Measurements from ENCODE around the gene GNG10. TPM values are rescaled to one million over a fixed set of nuclear protein-coding genes. Genes with fewer than 3 reads are reported as not detected.
A peak's percentile ranks its signal among the peaks of the same experiment; 100 is the strongest.

GNG10 gene
- total and polyA plus RNA-seq, 9 of the 15 experiments (the other 6 are each of a cell fraction or from before 2014, with no cell fraction given): 13.1 to 37.8 (median 28.4) TPM

GRCh38 chr9:111631214-111631971, 30.0 kb upstream of the GNG10 start, which contains the start of gene DNAJC25 (continued):
- TF ChIP-seq, protein P1, sequence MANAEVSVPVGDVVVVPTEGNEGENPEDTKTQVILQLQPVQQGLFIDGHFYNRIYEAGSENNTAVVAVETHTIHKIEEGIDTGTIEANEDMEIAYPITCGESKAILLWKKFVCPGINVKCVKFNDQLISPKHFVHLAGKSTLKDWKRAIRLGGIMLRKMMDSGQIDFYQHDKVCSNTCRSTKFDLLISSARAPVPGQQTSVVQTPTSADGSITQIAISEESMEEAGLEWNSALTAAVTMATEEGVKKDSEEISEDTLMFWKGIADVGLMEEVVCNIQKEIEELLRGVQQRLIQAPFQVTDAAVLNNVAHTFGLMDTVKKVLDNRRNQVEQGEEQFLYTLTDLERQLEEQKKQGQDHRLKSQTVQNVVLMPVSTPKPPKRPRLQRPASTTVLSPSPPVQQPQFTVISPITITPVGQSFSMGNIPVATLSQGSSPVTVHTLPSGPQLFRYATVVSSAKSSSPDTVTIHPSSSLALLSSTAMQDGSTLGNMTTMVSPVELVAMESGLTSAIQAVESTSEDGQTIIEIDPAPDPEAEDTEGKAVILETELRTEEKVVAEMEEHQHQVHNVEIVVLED (CRISPR knock-in tag; IDR thresholded peaks at IDR 0.05): no peak
- TF ChIP-seq, protein P2, sequence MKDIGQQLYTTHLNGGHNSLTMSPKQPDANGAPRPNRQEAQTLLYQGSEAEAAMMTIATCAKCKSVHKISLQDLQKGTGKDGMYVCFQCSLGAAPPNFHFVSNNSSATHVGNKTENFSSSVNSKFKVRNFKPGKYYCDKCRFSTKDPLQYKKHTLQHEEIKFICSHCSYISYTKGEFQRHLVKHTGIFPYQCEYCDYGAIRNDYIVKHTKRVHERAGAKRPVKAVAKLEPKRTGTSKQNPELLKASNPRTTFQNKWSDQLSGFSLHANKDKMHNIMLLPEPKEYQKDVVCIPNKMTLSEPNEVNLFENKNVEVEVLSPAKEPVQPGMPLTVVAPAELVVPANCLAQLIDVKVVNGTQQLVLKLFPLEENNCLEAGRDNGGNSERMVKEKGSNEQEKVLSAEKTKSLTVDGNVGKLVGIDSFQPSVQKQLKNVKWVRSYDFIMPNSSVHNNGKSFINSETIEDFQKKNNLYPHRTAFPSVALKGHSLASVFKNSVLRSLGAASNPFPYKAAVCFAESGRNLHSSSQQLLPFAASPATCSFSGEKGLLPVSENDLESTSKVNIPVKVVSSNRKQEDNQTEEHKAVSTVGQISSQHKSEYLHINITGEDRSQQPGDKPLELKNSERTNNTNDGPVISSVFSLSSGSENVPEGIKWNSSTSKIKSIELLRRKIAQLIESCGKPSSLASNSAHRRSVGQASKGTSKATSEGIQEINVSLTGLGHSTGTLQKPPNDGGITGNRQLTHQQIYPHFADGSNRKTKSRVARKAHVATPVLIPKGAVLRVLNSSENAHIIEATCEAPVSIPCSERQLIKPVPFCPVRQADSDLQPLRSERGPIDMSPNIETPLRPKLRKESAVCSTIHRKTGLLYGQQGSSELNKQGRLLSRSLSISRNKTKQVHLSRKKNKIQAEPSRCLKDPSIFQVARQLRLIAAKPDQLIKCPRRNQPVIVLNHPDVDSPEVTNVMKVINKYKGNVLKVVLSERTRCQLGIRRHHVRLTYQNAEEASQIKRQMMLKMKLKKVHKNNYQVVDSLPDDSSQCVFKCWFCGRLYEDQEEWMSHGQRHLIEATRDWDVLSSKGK (CRISPR knock-in tag; IDR thresholded peaks at IDR 0.05): no peak
- TF ChIP-seq ATF3 (IDR thresholded peaks at IDR 0.05): no peak
- no peak; the same call in 1 of the 2 replicates for TF ChIP-seq ATF3 (CRISPR knock-in tag; conservative IDR thresholded peaks at IDR 0.05)
- TF ChIP-seq TCF7L2 (IDR thresholded peaks at IDR 0.05; ENCODE audit: low read depth, low read length): no peak
- no peak for TF ChIP-seq MCM2 (IDR thresholded peaks at IDR 0.05; ENCODE audit: low read depth)
- TF ChIP-seq ETV1 (tag; conservative IDR thresholded peaks at IDR 0.05; ENCODE audit: low read depth): 0 out of 2 replicates have a peak, but pooled peaks have one; percentile 50
- TF ChIP-seq, protein P3, sequence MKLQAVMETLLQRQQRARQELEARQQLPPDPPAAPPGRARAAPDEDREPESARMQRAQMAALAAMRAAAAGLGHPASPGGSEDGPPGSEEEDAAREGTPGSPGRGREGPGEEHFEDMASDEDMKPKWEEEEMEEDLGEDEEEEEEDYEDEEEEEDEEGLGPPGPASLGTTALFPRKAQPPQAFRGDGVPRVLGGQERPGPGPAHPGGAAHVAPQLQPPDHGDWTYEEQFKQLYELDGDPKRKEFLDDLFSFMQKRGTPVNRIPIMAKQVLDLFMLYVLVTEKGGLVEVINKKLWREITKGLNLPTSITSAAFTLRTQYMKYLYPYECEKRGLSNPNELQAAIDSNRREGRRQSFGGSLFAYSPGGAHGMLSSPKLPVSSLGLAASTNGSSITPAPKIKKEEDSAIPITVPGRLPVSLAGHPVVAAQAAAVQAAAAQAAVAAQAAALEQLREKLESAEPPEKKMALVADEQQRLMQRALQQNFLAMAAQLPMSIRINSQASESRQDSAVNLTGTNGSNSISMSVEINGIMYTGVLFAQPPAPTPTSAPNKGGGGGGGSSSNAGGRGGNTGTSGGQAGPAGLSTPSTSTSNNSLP (IDR thresholded peaks at IDR 0.05; ENCODE audit: borderline replicate concordance, low read depth, low read length): no peak
- TF ChIP-seq SOX6 (IDR thresholded peaks at IDR 0.05): no peak
- no peak for TF ChIP-seq DIDO1 (tag; IDR thresholded peaks at IDR 0.05; ENCODE audit: low read depth)
- peak; percentile 93 for TF ChIP-seq CREB1 (IDR thresholded peaks at IDR 0.05)
- TF ChIP-seq CREB1 (CRISPR knock-in tag; IDR thresholded peaks at IDR 0.05): peak; percentile 89
- TF ChIP-seq, protein P4, sequence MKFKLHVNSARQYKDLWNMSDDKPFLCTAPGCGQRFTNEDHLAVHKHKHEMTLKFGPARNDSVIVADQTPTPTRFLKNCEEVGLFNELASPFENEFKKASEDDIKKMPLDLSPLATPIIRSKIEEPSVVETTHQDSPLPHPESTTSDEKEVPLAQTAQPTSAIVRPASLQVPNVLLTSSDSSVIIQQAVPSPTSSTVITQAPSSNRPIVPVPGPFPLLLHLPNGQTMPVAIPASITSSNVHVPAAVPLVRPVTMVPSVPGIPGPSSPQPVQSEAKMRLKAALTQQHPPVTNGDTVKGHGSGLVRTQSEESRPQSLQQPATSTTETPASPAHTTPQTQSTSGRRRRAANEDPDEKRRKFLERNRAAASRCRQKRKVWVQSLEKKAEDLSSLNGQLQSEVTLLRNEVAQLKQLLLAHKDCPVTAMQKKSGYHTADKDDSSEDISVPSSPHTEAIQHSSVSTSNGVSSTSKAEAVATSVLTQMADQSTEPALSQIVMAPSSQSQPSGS (CRISPR knock-in tag; IDR thresholded peaks at IDR 0.05): no peak
- TF ChIP-seq, protein P5, sequence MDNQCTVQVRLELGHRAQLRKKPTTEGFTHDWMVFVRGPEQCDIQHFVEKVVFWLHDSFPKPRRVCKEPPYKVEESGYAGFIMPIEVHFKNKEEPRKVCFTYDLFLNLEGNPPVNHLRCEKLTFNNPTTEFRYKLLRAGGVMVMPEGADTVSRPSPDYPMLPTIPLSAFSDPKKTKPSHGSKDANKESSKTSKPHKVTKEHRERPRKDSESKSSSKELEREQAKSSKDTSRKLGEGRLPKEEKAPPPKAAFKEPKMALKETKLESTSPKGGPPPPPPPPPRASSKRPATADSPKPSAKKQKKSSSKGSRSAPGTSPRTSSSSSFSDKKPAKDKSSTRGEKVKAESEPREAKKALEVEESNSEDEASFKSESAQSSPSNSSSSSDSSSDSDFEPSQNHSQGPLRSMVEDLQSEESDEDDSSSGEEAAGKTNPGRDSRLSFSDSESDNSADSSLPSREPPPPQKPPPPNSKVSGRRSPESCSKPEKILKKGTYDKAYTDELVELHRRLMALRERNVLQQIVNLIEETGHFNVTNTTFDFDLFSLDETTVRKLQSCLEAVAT (IDR thresholded peaks at IDR 0.05): no peak
- TF ChIP-seq TAL1 (IDR thresholded peaks at IDR 0.05): no peak

Measured in K562 (cell line).